ENCODE results near the gene MID1. TPM values are rescaled to one million over a fixed set of nuclear protein-coding genes. Genes with fewer than 3 reads are reported as not detected.

Gene MID1
- total RNA-seq, 1 experiment from 2014 or later: 32.4 TPM

GRCh38 chrX:10512258-10512657, 108.1 kb downstream of the MID1 start:
- BruUV-seq (replicated peaks): no TSS peak
- CTCF ChIA-PET: no interaction called here
- no peak for DNase-seq (ENCODE audit: low read depth, low spot score)

DNA sequence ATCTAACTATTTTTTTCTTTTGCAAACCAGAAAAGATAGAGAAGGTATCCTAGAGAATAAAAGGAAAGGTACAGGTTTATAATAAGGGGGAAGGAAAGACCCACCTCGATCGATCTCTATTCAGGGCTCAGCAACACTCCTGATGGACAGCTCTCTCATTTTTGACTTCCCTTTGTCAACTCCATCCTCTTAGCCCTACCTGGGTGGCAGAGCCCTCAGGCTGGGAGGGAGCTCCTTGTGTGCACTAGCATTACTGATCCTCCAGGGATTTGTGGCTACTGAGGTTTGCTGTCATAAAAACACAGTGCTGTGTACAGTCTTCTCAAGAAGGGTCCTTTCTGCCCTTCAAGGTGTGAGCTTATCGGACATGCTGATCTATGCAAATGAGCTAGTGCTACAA, 111.0 kb downstream of the MID1 start:
- Histone ChIP-seq H3K4me1 (ENCODE audit: control insufficient read depth, insufficient read depth, low read length) (no peaks in the 10 kb centered on the region; the same call in 1 of the 2 replicates), H3K4me3 (ENCODE audit: low read depth in 2 of 2, low read length in 2 of 2) (no peak overlapping the region), H3K9me3 (ENCODE audit: control insufficient read depth, insufficient read depth, low read depth, low read length) (no peaks in the 10 kb centered on the region), H3K36me3 (ENCODE audit: control insufficient read depth, insufficient read depth, low read length) (no peaks in the 10 kb centered on the region), H3K27me3 (ENCODE audit: control insufficient read depth, insufficient read depth, low read length) (no peaks in the 10 kb centered on the region), H3K27ac (ENCODE audit: low read length) (no peak overlapping the region)
- in situ Hi-C loops (cut with HindIII; ENCODE audit: low pct_unique_long_range_greater_than_20kb, low sequenced_read_pairs) (no loop called here), intact Hi-C loops (cut with micrococcal nuclease; ENCODE audit: unreplicated experiment) (no loop called here)
- ATAC-seq (no peak), DNase-seq (ENCODE audit: low read depth, low spot score) (no peak)
- BruUV-seq (replicated peaks): no TSS peak
- ChIA-PET CTCF (no interaction called here), POLR2A (no interaction called here)
- TF ChIP-seq REST (IDR thresholded peaks at IDR 0.05; ENCODE audit: insufficient read depth in 1 of 2, low read depth in 2 of 2, low read length in 1 of 2): no peak
- no peak for TF ChIP-seq CTCF (IDR thresholded peaks at IDR 0.05)
- no peak for TF ChIP-seq POLR2AphosphoS5 (IDR thresholded peaks at IDR 0.05; ENCODE audit: low read depth, low read length)
- TF ChIP-seq TCF7L2 (IDR thresholded peaks at IDR 0.05; ENCODE audit: low read depth, low read length): no peak
- TF ChIP-seq SIN3A (IDR thresholded peaks at IDR 0.05; ENCODE audit: borderline replicate concordance, insufficient read depth, low read depth, low read length): no peak

More at GRCh38 chrX:10512258-10512657, 108.1 kb downstream of the MID1 start:
- Histone ChIP-seq H3K27me3 (ENCODE audit: control insufficient read depth, insufficient read depth, low read length) (no peaks in the 10 kb centered on the region), H3K36me3 (ENCODE audit: control insufficient read depth, insufficient read depth, low read length) (no peaks in the 10 kb centered on the region), H3K27ac (ENCODE audit: low read length) (no peak overlapping the region), H3K4me1 (ENCODE audit: control insufficient read depth, insufficient read depth, low read length) (no peaks in the 10 kb centered on the region; the same call in 1 of the 2 replicates), H3K9me3 (ENCODE audit: control insufficient read depth, insufficient read depth, low read depth, low read length) (no peaks in the 10 kb centered on the region), H3K4me3 (ENCODE audit: low read depth in 2 of 2, low read length in 2 of 2) (no peak overlapping the region)
- no peak for TF ChIP-seq SIN3A (IDR thresholded peaks at IDR 0.05; ENCODE audit: borderline replicate concordance, insufficient read depth, low read depth, low read length)
- no peak for TF ChIP-seq TCF7L2 (IDR thresholded peaks at IDR 0.05; ENCODE audit: low read depth, low read length)
- no peak for TF ChIP-seq REST (IDR thresholded peaks at IDR 0.05; ENCODE audit: insufficient read depth in 1 of 2, low read depth in 2 of 2, low read length in 1 of 2)
- TF ChIP-seq CTCF (IDR thresholded peaks at IDR 0.05): no peak
- no peak for TF ChIP-seq POLR2AphosphoS5 (IDR thresholded peaks at IDR 0.05; ENCODE audit: low read depth, low read length)
- in situ Hi-C loops (cut with HindIII; ENCODE audit: low pct_unique_long_range_greater_than_20kb, low sequenced_read_pairs): no loop called here
- intact Hi-C loops (cut with micrococcal nuclease; ENCODE audit: unreplicated experiment): no loop called here
- POLR2A ChIA-PET: no interaction called here
- no peak for ATAC-seq
